Activated effector memory CD4-positive, alpha-beta T cell treated with anti-CD3 and anti-CD28 coated beads, Interleukin-2, amount 50 U/mL, for 16 hours (primary cell): Measurements from ENCODE around the gene NPAS3.

ENCODE experiments used
- DNase-seq: peaks from one replicate; pipeline ENCODE4 v3.0.0-alpha.2; 2020

The NPAS3 gene

DNA sequence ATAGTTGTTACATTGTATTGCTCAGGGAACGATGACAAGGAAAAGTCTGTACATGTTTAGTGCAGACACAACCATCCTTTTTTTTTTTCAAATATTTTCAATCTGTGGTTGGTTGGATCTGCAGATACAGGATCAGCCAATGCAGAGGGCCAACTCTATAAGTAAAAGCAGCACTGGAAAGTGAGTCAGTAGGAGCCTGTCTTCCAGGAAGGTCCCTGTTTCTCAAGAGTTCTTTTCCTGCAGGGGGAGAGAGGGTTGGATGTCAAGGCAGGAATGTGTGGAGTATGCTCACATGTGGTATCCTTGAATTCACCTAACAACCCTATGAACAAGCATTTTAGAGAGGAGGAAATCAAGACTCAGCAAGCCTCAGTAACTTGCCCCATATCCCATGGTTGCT is 409.1 kb downstream of the NPAS3 start:
- DNase-seq: no peak

DNA sequence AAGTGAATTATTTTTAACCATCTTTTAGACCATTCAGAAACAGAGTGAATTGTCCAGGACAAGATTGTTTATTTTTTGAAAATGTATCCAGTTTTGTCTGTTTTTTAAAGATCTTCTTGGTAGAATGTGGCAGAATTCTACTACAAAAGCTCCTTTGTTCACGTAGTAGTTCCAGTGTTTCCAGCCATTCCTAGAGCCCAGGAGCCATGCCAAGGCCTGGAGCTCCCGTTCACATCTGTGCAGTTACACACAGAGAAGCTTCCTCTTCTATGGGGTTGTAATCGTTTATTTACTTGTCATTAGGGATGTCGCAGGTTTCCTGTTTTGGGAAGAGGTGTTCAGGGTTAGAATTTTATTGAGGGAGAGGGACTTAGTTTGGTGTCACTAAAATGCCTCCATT is 409.8 kb downstream of the NPAS3 start:
- DNase-seq: no peak

DNA sequence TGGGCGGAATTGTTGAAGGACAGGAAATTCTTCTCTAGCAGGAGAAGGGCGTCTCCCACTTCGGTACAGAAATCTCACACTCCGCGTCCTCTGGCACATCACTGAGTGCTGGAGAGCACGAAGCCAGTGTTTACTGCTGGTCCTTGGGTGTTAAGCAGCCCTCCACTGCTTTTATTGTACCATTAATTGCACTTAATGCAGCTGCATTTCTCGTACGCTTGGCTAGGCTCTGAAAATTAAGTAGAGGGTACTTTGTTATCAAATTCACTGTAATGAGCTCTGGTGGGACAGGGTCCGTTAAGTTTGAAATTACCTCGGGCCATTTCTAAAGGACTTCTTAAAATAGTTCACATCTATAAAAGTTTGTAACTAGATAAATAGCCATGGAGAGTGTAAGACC is 411.2 kb downstream of the NPAS3 start:
- DNase-seq: no peak

DNA sequence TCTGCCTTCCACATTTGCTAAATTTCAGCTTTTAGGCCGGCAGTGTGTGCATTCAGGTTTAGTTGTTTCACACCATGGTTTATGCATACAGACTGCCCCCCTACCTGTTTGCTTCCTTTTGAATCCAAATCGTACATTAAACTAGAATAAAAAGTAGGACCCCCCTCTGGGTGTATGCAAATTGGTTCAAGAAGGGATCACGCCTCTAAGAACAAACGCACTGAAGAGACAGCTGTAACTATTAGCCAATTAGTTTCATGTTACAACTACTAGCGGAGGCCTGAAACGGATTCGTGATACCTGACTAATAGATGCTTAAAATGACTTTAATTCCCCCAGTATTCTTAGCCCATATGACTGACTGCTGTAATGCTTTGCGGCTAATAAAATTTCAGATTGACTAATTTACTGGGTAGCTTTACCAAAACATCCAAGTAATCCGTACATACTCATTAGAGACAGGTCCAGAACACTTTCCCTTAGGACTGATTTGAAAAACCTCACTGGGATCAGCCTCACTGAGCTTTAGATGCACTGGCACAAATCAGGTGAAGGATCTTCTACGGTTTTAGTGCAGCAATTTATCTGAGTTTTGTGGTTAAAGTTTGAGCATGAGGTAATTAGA is 411.8 kb downstream of the NPAS3 start:
- no peak for DNase-seq

DNA sequence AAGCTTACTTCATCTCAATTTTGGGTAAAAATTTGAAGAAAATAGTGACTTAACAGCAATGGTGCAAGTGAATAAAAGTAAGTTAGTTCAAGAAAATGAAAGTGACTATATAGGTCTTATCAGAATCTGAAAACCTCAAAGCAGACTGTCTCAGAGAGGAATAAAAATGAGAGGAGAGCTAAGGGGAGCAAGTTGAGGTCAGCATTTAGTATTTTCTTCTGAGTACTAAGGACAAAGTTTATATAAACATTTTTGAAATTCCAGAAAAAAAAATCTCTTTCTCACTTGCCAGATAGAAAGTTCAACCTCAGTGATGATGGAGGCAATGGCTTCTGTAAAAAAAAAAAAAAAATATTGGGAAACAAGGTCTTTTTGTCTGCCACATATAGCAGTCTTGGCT is 414.1 kb downstream of the NPAS3 start:
- no peak for DNase-seq

DNA sequence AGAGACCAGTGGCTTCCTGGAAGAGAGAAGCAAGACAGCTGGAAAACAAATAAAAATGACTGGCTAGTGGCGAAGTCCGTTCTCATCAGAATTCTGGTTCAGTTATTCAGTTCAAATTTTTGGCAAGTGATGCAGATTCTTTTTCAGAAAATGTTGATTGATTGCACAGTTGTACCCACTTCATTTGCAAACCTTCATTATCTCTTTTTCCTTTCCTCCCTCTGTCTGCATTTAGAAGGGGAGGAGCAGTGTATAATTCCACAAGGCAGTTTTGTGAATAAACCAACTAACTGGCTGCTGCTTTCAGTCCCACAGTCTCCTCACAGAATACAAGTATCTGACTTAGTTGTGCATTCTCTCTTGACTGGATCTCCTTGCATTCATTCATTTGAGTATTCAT is 417.5 kb downstream of the NPAS3 start:
- DNase-seq: no peak

DNA sequence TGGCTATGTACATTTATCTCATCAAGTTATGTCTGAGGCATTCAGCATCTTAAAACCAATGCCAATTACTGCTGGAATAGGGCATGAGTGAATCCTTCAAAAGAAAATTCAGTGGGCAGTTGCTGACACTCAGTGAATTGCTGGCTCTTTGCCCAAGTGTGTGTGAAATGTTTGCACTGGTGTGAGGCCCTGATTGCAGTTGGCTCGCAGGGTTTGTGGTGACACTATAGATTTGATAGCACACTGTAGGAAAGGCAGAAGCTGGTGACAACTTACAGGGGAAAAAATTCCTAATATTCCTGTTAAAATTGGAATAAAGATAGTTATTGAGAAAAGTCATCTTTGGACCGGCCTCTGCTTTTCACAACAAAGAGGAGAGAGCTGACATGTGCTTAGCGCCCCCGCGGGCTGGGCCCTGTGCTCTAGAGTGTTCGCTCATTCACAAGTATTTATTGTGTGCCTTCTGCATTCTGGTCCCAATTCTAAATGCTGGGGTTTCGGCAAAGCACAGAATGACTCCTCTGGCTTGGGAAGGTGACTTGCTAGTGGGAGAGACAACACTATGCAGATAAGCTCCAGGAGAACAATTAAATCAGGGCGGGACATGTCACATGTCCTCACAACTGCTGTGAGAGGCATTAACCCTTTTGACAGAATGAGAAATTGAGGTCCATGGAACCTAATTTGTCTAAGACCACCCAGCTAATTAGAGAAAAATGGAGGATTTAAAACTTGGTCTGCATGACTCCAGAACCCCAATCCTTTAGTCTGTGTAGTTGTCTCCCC is 418.7 kb downstream of the NPAS3 start:
- no peak for DNase-seq

DNA sequence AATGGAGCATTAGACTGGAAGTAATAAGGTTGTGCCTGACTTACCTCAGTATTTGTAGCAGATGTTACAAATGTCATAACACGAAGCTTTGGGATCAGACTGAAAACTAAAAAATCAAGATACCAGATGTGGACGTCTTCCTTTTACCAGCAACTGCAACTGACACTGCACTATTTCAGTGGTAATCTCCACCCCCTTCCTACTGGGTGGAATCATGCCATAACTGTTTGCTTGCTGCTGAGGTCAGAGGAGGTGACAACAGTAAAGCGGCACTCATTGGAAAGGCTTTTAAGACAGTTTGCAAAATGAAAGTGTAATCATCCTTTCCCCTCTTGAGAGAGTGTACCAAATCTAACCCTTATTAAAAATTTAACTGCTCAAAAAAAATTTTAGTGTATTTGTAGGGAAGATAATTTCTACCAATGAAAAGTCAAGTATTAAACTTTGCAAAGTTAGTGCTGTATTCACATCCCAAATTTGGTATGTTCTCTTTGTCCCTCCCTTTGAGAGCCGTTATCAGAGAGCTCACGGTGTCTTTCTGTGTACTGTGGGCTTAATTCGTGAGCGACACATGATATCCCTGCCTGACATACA is 420.7 kb downstream of the NPAS3 start:
- no peak for DNase-seq

DNA sequence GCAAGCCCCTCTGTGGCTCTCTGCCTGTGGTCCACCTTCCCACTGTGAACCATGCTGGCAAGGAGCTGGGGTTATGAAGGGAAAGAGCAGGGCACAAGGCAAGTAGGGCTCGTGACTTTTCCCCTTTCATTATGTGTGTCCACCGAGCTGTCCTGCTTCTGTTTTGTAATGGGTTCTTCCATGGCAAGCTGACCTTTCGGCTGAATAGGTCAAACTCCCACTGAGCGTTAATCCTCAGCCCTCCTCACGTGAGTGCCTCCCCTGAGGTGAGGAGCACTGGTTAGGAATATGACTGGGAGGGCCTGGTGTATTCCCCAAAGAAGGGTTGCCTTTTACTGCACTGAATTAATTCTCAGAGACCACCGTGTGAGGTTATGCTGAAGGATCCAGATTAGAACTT is 424.3 kb downstream of the NPAS3 start:
- DNase-seq: no peak

DNA sequence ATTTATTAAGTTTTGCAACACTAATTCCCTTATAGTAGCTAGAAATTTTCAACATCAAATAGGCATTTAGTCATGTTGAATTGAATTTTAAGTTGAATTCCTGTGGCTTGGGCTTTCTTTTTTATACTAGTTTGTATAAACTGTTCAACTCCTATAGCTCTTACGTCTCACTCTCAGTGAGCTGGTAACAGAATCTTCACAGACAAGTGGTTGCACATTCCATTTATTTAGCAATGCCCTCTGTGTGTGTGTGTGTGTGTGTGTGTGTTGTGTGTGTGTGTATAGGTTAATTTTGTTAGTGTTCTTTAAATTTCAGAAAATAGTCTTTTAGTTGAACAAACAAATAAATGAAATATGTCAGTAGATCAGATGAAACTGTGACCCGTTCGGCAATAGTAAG is 425.0 kb downstream of the NPAS3 start:
- DNase-seq: no peak

DNA sequence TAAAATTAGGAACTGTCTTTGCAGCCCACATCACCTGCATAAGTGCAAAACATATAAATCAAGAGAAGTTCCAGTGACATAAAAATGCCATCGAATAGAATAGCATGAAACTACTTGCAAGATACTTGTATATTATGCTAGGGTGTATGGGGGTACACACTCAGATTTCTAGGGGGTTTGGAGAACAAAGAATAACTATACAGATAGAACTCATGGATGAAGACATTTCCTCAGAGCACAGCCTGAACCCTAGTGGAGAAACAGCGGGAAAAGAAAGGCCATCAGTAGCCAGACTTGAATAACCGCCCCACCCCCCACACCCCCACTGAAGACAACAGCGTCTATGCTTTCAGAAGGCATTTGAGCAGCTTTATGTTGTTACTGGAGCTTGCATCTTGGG is 425.8 kb downstream of the NPAS3 start:
- DNase-seq: no peak

DNA sequence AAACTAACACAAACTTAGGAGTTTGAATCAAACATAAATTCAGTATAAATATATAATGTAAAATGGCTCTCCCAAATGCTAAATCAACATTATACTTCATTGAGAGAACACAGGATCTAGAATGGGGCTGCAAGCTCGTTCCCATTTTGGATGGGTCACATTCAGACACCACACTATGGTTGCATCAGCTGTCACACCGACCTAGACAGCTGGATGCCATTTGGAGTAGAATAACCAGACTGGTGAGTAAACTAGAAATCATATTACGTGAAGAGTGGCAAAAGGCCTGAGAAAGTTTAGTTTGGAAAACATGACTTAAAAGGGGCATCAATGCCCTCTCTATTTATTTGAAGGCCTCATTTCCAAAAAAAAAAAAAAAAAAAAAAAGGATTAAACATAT is 430.4 kb downstream of the NPAS3 start:
- DNase-seq: no peak

DNA sequence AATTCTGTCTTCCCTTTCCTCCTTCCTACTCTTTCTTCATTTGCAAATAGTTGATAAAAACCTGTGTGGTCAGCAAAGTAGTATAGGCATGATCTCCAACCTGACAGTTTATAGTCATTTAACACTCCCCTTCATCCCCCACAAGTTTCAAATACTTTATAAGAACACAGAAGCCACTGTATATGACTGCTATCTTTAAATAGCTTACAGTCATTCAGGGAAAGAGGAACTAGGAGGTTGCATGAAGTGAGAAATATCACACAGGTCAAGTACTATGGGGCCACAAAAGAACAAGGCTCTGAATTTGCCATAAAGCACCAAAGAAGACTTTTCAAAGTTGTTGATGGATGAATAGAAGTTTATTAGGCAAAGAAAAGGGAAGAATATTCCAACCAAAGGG is 431.3 kb downstream of the NPAS3 start:
- DNase-seq: no peak

DNA sequence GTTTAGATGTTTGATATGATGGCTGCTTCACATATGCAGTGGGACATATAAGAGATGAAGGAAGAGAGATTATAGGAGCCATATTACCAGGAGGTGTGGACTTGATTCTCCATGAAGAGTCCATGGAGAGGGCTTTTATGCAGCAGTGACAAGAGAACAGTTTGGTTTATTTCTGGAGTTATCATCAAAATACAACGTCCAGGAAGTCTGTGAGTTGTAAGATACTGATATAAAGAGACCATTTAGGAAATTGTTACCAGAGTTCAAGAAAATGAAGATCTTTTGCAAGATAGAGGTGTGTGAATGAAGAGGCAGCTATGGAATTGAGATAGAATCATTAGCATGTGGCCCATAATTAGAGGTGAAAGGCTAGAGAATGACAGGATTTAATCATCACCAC is 431.7 kb downstream of the NPAS3 start:
- no peak for DNase-seq

DNA sequence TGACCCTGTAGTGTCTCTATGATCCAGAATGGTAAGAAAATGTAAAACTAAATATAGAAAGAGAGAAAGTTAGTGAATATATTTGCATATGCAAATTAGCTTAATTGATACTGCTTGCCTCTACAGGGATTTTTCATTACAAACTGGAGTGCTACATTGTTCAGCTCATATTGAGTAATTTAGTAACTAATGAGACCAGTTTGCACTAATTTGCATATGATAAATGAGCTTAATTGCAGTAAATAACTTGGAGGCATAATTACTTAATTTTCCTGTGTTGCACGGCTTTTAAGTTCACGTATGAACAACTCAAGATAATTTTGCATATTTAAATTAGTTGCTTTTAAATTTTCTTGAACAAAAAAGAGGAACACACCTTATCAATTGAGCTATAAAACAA is 436.5 kb downstream of the NPAS3 start:
- no peak for DNase-seq

DNA sequence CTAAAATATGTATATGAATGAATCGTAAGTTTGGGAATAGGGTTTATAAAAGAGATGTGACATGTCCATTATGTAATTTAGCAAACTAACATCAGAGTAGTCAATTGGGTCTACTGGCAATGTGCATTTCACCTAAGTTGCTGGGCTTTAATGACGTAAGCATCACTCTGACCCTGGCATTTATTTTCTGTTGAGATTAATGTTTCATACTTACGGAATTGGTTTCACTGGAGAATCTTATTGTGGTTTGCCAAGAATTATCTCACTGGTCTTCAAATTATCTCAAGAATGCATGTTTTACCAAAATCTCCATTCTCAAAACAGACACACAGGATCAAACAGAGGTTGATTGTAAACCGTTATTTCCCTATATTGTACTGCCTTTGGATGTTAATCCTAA is 437.1 kb downstream of the NPAS3 start:
- no peak for DNase-seq

DNA sequence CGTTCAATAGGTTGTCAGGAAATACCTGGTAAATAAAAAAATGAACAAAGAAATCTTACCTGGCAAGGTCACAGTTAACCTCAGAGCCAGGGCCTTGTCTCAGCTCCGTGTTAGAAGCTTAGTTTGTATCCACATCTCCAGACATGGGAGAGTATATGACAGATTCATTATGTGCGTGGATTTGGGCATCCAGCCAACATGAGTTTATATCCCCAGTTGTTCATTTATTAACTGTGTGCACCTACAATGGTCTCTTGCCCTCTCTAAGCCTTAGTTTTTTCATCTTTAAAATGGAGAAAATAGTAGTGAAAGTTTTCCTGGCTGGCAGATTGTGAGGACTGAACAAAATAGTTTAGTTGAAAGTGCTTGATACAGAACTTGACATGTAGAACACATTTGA is 437.8 kb downstream of the NPAS3 start:
- no peak for DNase-seq

DNA sequence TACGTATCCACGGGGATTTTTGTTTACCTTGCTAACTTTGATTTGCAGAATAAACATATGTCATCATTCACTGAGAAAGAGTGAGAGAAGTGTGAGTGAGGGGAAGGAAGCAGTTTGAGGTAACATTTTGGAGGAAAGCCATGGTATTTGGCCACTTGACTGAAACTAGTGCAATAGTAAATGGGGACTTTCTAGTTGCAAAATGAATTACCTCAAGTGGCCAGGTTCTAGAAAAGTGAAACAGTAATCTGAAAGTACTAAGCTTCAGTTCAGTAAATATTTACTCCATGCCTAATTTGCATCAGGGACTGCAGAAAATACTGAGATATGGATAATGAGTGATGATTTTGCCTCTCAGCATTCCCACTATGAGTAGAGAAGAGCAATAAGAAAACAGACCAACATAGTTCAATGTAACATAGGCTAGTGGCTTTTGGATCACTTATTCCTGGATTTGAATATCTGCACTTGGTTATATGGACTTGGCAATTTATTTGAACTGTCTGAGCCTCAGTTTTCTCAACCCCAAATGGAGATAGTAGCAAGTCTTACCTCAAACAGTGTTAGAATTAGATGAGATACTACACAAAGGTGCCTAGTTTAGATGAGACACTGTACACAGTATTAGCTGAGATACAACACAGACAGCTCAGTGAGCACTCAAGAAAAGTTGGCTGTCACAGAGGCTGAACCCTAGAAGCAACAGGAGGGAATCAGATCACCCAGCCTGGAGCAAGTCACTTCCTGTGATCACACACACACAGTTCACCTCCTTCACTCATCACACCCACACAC is 439.1 kb downstream of the NPAS3 start:
- no peak for DNase-seq

DNA sequence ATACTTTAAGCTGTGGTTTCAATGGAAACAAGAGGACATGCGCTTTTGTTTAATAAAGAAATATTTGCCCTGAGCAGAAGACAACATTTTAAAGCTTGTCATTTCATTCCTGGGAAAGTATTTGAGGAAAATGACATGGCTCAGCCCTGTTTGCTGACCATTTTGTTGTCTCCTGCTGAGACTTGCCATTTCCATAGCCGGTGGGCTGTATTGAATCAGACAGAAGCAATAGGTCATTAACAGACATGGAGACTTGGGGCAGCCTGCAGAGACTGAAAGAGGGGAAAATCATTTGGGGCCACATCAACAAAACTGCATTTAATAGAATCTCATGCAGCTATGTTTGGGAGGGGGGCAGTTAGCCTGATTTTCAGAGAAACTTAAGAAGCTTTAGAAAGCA is 443.0 kb downstream of the NPAS3 start:
- DNase-seq: no peak

DNA sequence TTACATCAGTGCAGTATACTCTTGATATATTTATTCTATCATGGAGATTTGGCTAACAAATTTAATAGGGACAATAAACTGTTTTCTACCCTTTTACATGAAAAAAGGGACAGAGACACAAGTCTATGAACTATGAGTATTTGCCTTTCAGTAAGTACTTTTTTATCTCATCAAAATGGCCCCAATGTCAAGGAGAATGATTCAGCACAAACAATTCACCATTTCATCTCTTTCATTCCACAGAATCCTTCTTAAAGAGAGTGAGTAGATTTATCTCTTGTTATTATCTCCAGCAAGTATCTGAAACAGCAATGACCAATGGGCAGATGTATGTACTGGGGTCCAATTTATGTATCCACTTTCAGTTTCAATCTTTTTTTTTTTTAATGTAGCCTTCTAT is 447.5 kb downstream of the NPAS3 start:
- no peak for DNase-seq

DNA sequence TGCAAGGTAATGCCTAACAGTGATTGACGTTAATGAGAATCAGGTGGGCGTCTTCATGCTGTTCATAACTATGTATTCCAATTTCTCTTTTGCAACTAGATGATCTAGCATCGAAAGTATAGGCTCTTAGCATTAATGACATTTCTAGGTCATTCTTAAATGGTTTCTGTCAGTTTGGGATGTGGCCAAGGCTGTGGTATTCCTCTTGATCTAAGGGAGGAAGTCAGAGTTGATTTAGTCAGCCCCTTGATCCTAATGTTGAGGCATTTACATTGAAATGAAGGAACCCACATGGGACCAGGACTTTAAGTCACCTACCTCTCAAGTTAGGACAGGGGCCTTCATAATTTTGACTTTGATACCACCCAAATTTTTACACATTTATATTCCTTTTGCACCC is 448.1 kb downstream of the NPAS3 start:
- no peak for DNase-seq

DNA sequence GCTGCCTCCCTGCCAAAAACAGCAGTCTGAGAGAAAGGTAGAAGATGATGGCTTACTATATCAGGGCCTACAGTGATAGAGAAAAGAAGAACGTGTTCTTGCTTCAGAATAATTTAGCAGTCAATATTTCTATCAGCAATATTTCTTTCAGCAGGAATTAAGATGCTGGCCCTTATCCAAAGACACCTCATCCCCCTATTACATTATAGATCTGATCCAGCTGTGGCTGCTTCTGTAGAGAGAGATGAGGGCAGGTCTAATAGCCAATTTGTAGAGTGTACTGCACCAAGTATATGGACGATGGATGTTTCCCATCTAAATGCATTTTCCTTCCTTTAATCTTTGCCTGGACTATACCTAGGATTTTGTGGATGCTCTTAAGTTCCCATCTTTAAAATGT is 451.7 kb downstream of the NPAS3 start:
- no peak for DNase-seq

DNA sequence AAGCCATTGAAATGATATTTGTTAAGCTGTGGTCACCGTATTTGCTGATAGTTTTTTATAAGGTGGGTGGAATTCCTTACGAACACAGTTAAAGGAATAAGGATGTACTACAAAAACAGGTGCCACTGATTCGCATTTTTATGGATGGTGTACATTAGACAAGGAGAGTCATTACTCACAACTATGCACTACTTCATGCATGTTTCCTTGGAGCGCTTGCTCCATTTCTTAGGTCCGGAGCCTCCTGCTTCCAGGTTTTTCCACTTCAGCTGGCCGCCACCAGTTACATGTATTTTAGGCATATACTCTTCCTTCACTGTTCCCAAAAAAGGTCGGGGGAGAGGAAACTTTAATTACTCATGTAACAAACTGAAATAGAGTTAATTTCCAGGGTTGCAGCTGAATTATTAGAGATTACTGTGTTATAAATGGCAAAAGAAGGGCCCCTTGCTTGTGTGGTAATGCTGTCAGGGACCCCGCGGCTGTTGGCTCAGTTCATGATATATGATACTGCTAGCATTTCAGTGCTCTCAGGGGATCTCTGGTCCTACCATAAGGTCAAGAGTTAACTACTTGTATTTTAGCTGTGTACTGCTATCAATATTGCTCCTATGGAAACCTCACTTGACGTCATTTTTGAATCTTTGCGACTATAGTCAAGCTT is 454.7 kb downstream of the NPAS3 start:
- DNase-seq: no peak
